ENCODE data around the gene MLLT10. TPM values are rescaled to one million over a fixed set of nuclear protein-coding genes. Genes with fewer than 3 reads are reported as not detected.

MLLT10 gene
- total RNA-seq, 1 experiment from 2014 or later, result 48.4 TPM

GRCh38 chr10:21625623-21626229 is 91.7 kb downstream of the MLLT10 start:
- no TSS peak for BruUV-seq (replicated peaks)
- ChIA-PET POLR2A (ENCODE audit: unreplicated experiment) (no interaction called here), CTCF (no interaction called here)
- Histone ChIP-seq H3K4me3 (no peak overlapping the region), H3K27me3 (ENCODE audit: insufficient read depth, low read depth) (no peaks in the 10 kb centered on the region), H4K20me1 (ENCODE audit: insufficient read depth) (no peaks in the 10 kb centered on the region), H3K9me3 (ENCODE audit: insufficient read depth, low read depth) (no peaks in the 10 kb centered on the region), H3K4me2 (no peak overlapping the region), H2AFZ (no peak overlapping the region), H3F3A (ENCODE audit: insufficient read depth, low read depth) (no peaks in the 10 kb centered on the region; the same call in 1 of the 2 replicates), H3K36me3 (ENCODE audit: low read depth) (no peaks in the 10 kb centered on the region; the same call in 1 of the 2 replicates), H3K27ac (no peak overlapping the region), H3K79me2 (ENCODE audit: low read depth) (no peaks in the 10 kb centered on the region), H3K4me1 (replicated peaks; ENCODE audit: insufficient read depth) (no peaks in the 10 kb centered on the region), H3K9me2 (ENCODE audit: insufficient read depth) (no peaks in the 10 kb centered on the region)
- DNase-seq, result no peak
- intact Hi-C loops (cut with micrococcal nuclease; ENCODE audit: unreplicated experiment), result no loop called here
- TF ChIP-seq CTCF (conservative IDR thresholded peaks at IDR 0.05), result no peak
- TF ChIP-seq EZH2 (IDR thresholded peaks at IDR 0.05; ENCODE audit: low read depth), result no peak

GRCh38 chr10:21626457-21627161 is 92.6 kb downstream of the MLLT10 start:
- Histone ChIP-seq H3K4me3 (no peak overlapping the region), H3K9me2 (ENCODE audit: insufficient read depth) (no peaks in the 10 kb centered on the region), H4K20me1 (ENCODE audit: insufficient read depth) (no peaks in the 10 kb centered on the region), H3K4me2 (no peak overlapping the region), H3K27me3 (ENCODE audit: insufficient read depth, low read depth) (no peaks in the 10 kb centered on the region), H3K79me2 (ENCODE audit: low read depth) (no peaks in the 10 kb centered on the region), H3K36me3 (ENCODE audit: low read depth) (no peaks in the 10 kb centered on the region; the same call in 1 of the 2 replicates), H3K27ac (no peak overlapping the region), H2AFZ (no peak overlapping the region), H3K4me1 (replicated peaks; ENCODE audit: insufficient read depth) (no peaks in the 10 kb centered on the region), H3K9me3 (ENCODE audit: insufficient read depth, low read depth) (no peaks in the 10 kb centered on the region), H3F3A (ENCODE audit: insufficient read depth, low read depth) (no peaks in the 10 kb centered on the region; the same call in 1 of the 2 replicates)
- BruUV-seq (replicated peaks), result no TSS peak
- CTCF ChIA-PET, result no interaction called here
- POLR2A ChIA-PET (ENCODE audit: unreplicated experiment), result interaction anchor here (0.7 kb wide), 1 partner anchor 74 kb away, joined by 6 read pairs; no protein-coding TSS in a partner anchor
- TF ChIP-seq CTCF (conservative IDR thresholded peaks at IDR 0.05) (no peak), EZH2 (IDR thresholded peaks at IDR 0.05; ENCODE audit: low read depth) (no peak)
- intact Hi-C loops (cut with micrococcal nuclease; ENCODE audit: unreplicated experiment), result no loop called here
- DNase-seq, result no peak

- POLR2A ChIA-PET (ENCODE audit: unreplicated experiment), result no interaction called here
Observed at GRCh38 chr10:21627331-21627730, 93.3 kb downstream of the MLLT10 start.

More at GRCh38 chr10:21627331-21627730, 93.3 kb downstream of the MLLT10 start:
- TF ChIP-seq EZH2 (IDR thresholded peaks at IDR 0.05; ENCODE audit: low read depth) (no peak), CTCF (conservative IDR thresholded peaks at IDR 0.05) (no peak)
- no peaks in the 10 kb centered on the region; the same call in 1 of the 2 replicates for H3F3A ChIP-seq (ENCODE audit: insufficient read depth, low read depth)
- no peaks in the 10 kb centered on the region for H3K4me1 ChIP-seq (replicated peaks; ENCODE audit: insufficient read depth)
- no peaks in the 10 kb centered on the region for H3K9me2 ChIP-seq (ENCODE audit: insufficient read depth)
- H3K27me3 ChIP-seq (ENCODE audit: insufficient read depth, low read depth), result no peaks in the 10 kb centered on the region
- no peak overlapping the region for H3K27ac ChIP-seq
- no peaks in the 10 kb centered on the region for H3K79me2 ChIP-seq (ENCODE audit: low read depth)
- CTCF ChIA-PET, result no interaction called here
- no peak overlapping the region for H3K4me3 ChIP-seq
- DNase-seq, result no peak
- H3K9me3 ChIP-seq (ENCODE audit: insufficient read depth, low read depth), result no peaks in the 10 kb centered on the region
- no peaks in the 10 kb centered on the region; the same call in 1 of the 2 replicates for H3K36me3 ChIP-seq (ENCODE audit: low read depth)
- H3K4me2 ChIP-seq, result no peak overlapping the region
- H2AFZ ChIP-seq, result no peak overlapping the region
- no peaks in the 10 kb centered on the region for H4K20me1 ChIP-seq (ENCODE audit: insufficient read depth)
- intact Hi-C loops (cut with micrococcal nuclease; ENCODE audit: unreplicated experiment), result no loop called here
- BruUV-seq (replicated peaks), result no TSS peak

Data from PC-9 (cell line).